Caco-2 (cell line): ENCODE data around the gene ABLIM2. TPM values are rescaled to one million over a fixed set of nuclear protein-coding genes. Genes with fewer than 3 reads are reported as not detected.

Source experiments
- BruUV-seq: library from RNA; stranded (reverse); fragments of 400-500 nt; replicated peaks from 2 replicates; lab custom pipeline; 2021; lab: Mats Ljungman, UMichigan
- CTCF ChIA-PET: fragments of 300-600 bp; sonication (Branson Sonifier 250); formaldehyde crosslinking; loops from one replicate; lab custom pipeline; 2022; ENCODE audit warnings: antibody characterized with exemption; lab: Charles Lee
- POLR2A ChIA-PET: fragments of 300-600 bp; sonication (Branson Sonifier 250); formaldehyde crosslinking; loops from one replicate; lab custom pipeline; 2022; ENCODE audit warnings: antibody characterized with exemption; lab: Charles Lee
- DNase-seq, 2 experiments: peaks; one replicate each; pipeline versions ENCODE4 v3.0.0 to v3.0.0-alpha.2; 2020 to 2022
- H3K27me3 ChIP-seq: replicated peaks from 2 replicates; pipeline ENCODE4 v1.6.0; 2011; ENCODE audit warnings: low read length; ENCODE audit not compliant: control insufficient read depth, insufficient read depth
- H3K36me3 ChIP-seq: 2 replicates; pipeline ENCODE4 v1.5.1; 2011; ENCODE audit warnings: low read length; ENCODE audit not compliant: control insufficient read depth, insufficient read depth
- H3K4me1 ChIP-seq: fragments of 250-450 bp; sonication (Bioruptor Pico); 2 replicates; pipeline ENCODE4 v1.5.1; 2020; ENCODE audit warnings: mild to moderate bottlenecking
- H3K4me3 ChIP-seq: 2 replicates; pipeline ENCODE4 v1.5.1; 2011; ENCODE audit warnings: low read depth, mild to moderate bottlenecking, control low read depth, low read length
- H3K9me3 ChIP-seq: fragments of 250-450 bp; sonication (Bioruptor Pico); 2 replicates; pipeline ENCODE4 v1.5.1; 2020; ENCODE audit warnings: mild to moderate bottlenecking, moderate library complexity
- H3K27ac Mint-ChIP-seq: one replicate; pipeline ENCODE4 v1.8.0; 2022; ENCODE audit warnings: mixed read lengths; ENCODE audit not compliant: unreplicated experiment
- H3K27me3 Mint-ChIP-seq: one replicate; pipeline ENCODE4 v1.8.0; 2022; ENCODE audit warnings: mixed read lengths; ENCODE audit not compliant: insufficient read depth, unreplicated experiment
- H3K36me3 Mint-ChIP-seq: one replicate; pipeline ENCODE4 v1.8.0; 2022; ENCODE audit warnings: mild to moderate bottlenecking, mixed read lengths; ENCODE audit not compliant: insufficient read depth, unreplicated experiment
- H3K4me1 Mint-ChIP-seq: one replicate; pipeline ENCODE4 v1.8.0; 2022; ENCODE audit warnings: low read depth, mixed read lengths; ENCODE audit not compliant: unreplicated experiment
- H3K4me3 Mint-ChIP-seq: one replicate; pipeline ENCODE4 v1.8.0; 2022; ENCODE audit warnings: mild to moderate bottlenecking, moderate library complexity, mixed read lengths; ENCODE audit not compliant: unreplicated experiment
- H3K9me3 Mint-ChIP-seq: one replicate; pipeline ENCODE4 v1.8.0; 2022; ENCODE audit warnings: mixed read lengths; ENCODE audit not compliant: unreplicated experiment
- intact Hi-C: fragments of 100-400 bp; cut with micrococcal nuclease; formaldehyde crosslinking; loops from one replicate; pipeline ENCODE4 v1.10.0; 2022; ENCODE audit not compliant: unreplicated experiment
- total RNA-seq: library from RNA; stranded (reverse); gene quantifications from 2 replicates; pipeline ENCODE4 v1.2.3, GENCODE V29; 2022
- TF ChIP-seq, protein P1 (sequence below), 2 experiments: fragments of 200-600 bp in 1 of 2; IDR thresholded peaks; 1 replicate in 1 of 2; 2 replicates in 1 of 2; pipeline versions ENCODE4 v1.5.1 to v1.8.0; 2011 to 2022; ENCODE audit warnings: antibody characterized with exemption in 1 of 2, control low read depth in 1 of 2, inconsistent platforms in 1 of 2, low read depth in 1 of 2, low read length in 1 of 2, mild to moderate bottlenecking in 1 of 2, moderate library complexity in 1 of 2; ENCODE audit not compliant: insufficient read depth in 1 of 2, severe bottlenecking in 1 of 2, unreplicated experiment in 1 of 2

ABLIM2 gene
- total RNA-seq, 1 experiment from 2014 or later: 0.23 TPM

DNA sequence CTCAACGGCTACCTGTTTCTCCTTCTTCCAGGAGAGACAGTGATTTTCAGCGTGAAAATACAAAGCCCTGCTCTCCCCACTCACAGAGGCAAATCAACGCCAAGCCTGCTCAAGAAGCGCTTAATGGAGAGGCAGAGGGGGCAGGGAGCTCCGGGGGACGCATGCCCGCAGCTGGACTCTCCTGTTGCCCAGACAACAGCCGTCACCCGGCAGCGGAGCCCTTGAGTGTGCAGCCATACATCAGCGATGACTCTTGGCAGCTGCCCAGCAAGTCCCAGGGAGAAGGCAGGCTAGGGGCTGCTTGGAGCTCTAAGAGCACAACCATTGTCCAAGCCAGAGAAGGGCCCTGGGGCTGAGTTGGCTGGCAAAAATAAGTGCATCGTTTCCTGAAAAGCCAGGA lies 148.0 kb downstream of the ABLIM2 start:
- Histone ChIP-seq H3K4me3 (no peak overlapping the region), H3K36me3 (no peaks in the 10 kb centered on the region), H3K4me1 (no peaks in the 10 kb centered on the region), H3K9me3 (no peaks in the 10 kb centered on the region), H3K27me3 (no peaks in the 10 kb centered on the region)
- Mint-ChIP-seq H3K4me3 (no peak overlapping the region), H3K36me3 (no peaks in the 10 kb centered on the region), H3K27ac (no peak overlapping the region), H3K4me1 (no peaks in the 10 kb centered on the region), H3K9me3 (no peaks in the 10 kb centered on the region), H3K27me3 (no peaks in the 10 kb centered on the region)
- BruUV-seq: no TSS peak
- intact Hi-C loops: no loop called here
- POLR2A ChIA-PET: no interaction called here
- CTCF ChIA-PET: no interaction called here
- TF ChIP-seq, protein P1, sequence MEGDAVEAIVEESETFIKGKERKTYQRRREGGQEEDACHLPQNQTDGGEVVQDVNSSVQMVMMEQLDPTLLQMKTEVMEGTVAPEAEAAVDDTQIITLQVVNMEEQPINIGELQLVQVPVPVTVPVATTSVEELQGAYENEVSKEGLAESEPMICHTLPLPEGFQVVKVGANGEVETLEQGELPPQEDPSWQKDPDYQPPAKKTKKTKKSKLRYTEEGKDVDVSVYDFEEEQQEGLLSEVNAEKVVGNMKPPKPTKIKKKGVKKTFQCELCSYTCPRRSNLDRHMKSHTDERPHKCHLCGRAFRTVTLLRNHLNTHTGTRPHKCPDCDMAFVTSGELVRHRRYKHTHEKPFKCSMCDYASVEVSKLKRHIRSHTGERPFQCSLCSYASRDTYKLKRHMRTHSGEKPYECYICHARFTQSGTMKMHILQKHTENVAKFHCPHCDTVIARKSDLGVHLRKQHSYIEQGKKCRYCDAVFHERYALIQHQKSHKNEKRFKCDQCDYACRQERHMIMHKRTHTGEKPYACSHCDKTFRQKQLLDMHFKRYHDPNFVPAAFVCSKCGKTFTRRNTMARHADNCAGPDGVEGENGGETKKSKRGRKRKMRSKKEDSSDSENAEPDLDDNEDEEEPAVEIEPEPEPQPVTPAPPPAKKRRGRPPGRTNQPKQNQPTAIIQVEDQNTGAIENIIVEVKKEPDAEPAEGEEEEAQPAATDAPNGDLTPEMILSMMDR (IDR thresholded peaks at IDR 0.05; ENCODE audit: insufficient read depth in 1 of 2, low read depth in 1 of 2, low read length in 1 of 2, severe bottlenecking in 1 of 2, unreplicated experiment in 1 of 2): no peak
- no peak for DNase-seq

DNA sequence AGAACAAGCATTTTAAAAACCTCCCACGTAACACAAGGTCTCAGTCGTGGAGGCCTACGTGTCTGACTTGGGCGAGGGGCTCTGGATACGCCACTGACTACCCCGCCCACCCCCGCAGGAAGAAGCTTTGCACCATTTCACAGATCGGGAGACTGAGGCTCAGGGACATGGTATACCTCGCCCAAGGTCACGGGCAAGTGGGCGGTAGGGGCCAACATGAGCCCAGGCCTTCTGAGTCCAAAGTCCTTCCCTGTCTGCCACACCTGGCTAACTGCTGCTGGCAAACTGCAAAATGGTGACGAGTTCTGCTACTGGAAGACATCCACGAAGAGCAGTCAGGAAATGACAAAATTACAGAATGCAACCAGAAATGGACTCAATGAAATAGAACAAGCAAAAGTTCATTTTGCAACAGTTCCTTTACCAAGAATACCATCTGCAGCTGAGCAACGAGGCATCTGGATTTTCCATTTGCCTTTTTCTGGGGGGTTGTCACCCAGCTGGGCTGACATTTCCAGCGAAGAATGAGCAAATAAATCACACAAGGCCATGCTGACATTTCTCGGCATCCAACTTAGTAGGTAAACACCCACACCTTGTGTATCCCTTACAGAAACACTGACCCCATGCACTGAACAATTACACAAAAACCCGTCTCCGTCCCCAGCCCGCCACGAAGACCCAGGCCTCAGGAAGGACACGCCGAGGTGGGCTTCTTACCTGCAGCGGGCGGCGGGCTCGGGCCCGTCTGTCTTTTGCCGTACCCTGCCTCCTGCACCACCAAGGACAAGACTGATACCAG lies 148.7 kb downstream of the ABLIM2 start:
- no TSS peak for BruUV-seq
- Histone ChIP-seq H3K9me3 (no peaks in the 10 kb centered on the region), H3K36me3 (no peaks in the 10 kb centered on the region), H3K27me3 (no peaks in the 10 kb centered on the region), H3K4me3 (no peak overlapping the region), H3K4me1 (no peaks in the 10 kb centered on the region)
- intact Hi-C loops: no loop called here
- Mint-ChIP-seq H3K27ac (no peak overlapping the region), H3K36me3 (no peaks in the 10 kb centered on the region), H3K27me3 (no peaks in the 10 kb centered on the region), H3K4me3 (no peak overlapping the region), H3K4me1 (no peaks in the 10 kb centered on the region), H3K9me3 (no peaks in the 10 kb centered on the region)
- TF ChIP-seq, protein P1 (IDR thresholded peaks at IDR 0.05; ENCODE audit: insufficient read depth in 1 of 2, low read depth in 1 of 2, low read length in 1 of 2, severe bottlenecking in 1 of 2, unreplicated experiment in 1 of 2): no peak
- DNase-seq: no peak
- CTCF ChIA-PET: no interaction called here
- POLR2A ChIA-PET: no interaction called here

DNA sequence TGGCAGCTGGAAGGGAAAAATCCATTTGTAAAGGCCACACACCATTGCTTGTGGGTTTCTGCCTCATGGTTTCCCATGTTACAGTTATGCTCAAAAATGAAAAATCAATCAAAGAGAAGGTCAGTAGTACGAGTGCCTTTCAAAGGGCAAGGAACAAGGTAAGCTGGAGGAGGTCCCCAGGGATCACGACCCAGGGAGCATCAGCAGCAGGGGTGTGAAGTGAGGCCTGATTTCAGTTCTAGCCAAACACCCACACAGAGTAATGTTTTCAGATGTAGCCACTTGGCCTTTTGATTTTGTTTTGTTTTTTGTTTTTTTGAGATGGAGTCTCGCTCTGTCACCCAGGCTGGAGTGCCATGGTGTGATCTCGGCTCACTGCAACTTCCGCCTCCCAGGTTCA lies 149.5 kb downstream of the ABLIM2 start:
- H3K27me3 ChIP-seq: no peaks in the 10 kb centered on the region
- no peak overlapping the region for H3K4me3 Mint-ChIP-seq
- H3K4me1 ChIP-seq: no peaks in the 10 kb centered on the region
- H3K9me3 Mint-ChIP-seq: no peaks in the 10 kb centered on the region
- TF ChIP-seq, protein P1 (IDR thresholded peaks at IDR 0.05; ENCODE audit: insufficient read depth in 1 of 2, low read depth in 1 of 2, low read length in 1 of 2, severe bottlenecking in 1 of 2, unreplicated experiment in 1 of 2): no peak
- BruUV-seq: no TSS peak
- no peaks in the 10 kb centered on the region for H3K4me1 Mint-ChIP-seq
- H3K27ac Mint-ChIP-seq: no peak overlapping the region
- H3K27me3 Mint-ChIP-seq: no peaks in the 10 kb centered on the region
- no peak for DNase-seq
- H3K36me3 Mint-ChIP-seq: no peaks in the 10 kb centered on the region
- CTCF ChIA-PET: no interaction called here
- intact Hi-C loops: no loop called here
- H3K36me3 ChIP-seq: no peaks in the 10 kb centered on the region
- POLR2A ChIA-PET: no interaction called here
- H3K9me3 ChIP-seq: no peaks in the 10 kb centered on the region
- H3K4me3 ChIP-seq: no peak overlapping the region
